Breast epithelium (tissue), 4 donors: ENCODE measurements around the gene ARAF. TPM values are rescaled to one million over a fixed set of nuclear protein-coding genes. Genes with fewer than 3 reads are reported as not detected.
"Not testable (repeated sequence)": the region's sequence is repeated elsewhere in the genome, so short reads cannot be mapped to it uniquely, and the experiment has no call there.

Experiments
- DNase-seq, 2 donors: peaks; one replicate each; pipeline ENCODE4 v3.0.0-alpha.2; 2019; ENCODE audit warnings: low spot score in 2 of 2
- H3K27ac ChIP-seq, 2 donors: fragments of 200-600 bp; sonication (generic) in 1 of 2; one replicate each; pipeline ENCODE4 v1.5.1; 2016 to 2019; ENCODE audit warnings: mild to moderate bottlenecking in 1 of 2
- H3K27me3 ChIP-seq, 2 donors: fragments of 200-600 bp; sonication (generic) in 1 of 2; one replicate each; pipeline versions ENCODE4 v1.5.1 to v1.6.0; 2017 to 2019; ENCODE audit warnings: control low read depth in 1 of 2, mild to moderate bottlenecking in 1 of 2
- H3K36me3 ChIP-seq: fragments of 200-600 bp; one replicate; pipeline ENCODE4 v1.5.1; 2019
- H3K4me1 ChIP-seq, 2 donors: fragments of 200-600 bp; sonication (generic); one replicate each; pipeline ENCODE4 v1.5.1; 2016 to 2019; ENCODE audit warnings: control low read depth in 1 of 2
- H3K4me3 ChIP-seq, 3 donors: fragments of 200-600 bp; sonication (generic); 1 replicate in 2 of 3; 2 replicates in 1 of 3; pipeline ENCODE4 v1.5.1; 2016 to 2019; ENCODE audit warnings: mild to moderate bottlenecking in 3 of 3, moderate library complexity in 2 of 3
- H3K9me3 ChIP-seq, 2 donors: fragments of 200-600 bp; sonication (generic) in 1 of 2; one replicate each; pipeline ENCODE4 v1.5.1; 2016 to 2019; ENCODE audit warnings: control low read depth in 1 of 2
- POLR2A ChIP-seq: fragments of 450-650 bp; IDR thresholded peaks from one replicate; pipeline ENCODE4 v1.6.1; 2016; ENCODE audit warnings: antibody characterized with exemption, mild to moderate bottlenecking, moderate library complexity
- POLR2AphosphoS5 ChIP-seq, 3 donors: sonication (generic); formaldehyde crosslinking; IDR thresholded peaks; one replicate each; pipeline ENCODE4 v1.6.1; 2017; ENCODE audit warnings: antibody characterized with exemption in 3 of 3
- intact Hi-C: fragments of 100-400 bp; cut with DNase I; formaldehyde crosslinking; loops from one replicate; pipeline ENCODE4 v1.15.1; 2023; ENCODE audit warnings: low total_unique reads
- total RNA-seq, 3 donors: library from RNA; depleted of rRNA; stranded (reverse); fragments of >200 nt; gene quantifications; one replicate each; pipeline ENCODE4 v1.1.0, GENCODE V29; 2016
- TF ChIP-seq, protein P1 (sequence below), 3 donors: fragments of 450-650 bp; IDR thresholded peaks; one replicate each; pipeline ENCODE4 v1.5.1; 2016 to 2017; ENCODE audit warnings: antibody characterized with exemption in 3 of 3, mild to moderate bottlenecking in 3 of 3, moderate library complexity in 3 of 3

Gene ARAF
- total RNA-seq, 3 donors from 2014 or later = 27.9 to 37.6 (median 30.6) TPM

DNA sequence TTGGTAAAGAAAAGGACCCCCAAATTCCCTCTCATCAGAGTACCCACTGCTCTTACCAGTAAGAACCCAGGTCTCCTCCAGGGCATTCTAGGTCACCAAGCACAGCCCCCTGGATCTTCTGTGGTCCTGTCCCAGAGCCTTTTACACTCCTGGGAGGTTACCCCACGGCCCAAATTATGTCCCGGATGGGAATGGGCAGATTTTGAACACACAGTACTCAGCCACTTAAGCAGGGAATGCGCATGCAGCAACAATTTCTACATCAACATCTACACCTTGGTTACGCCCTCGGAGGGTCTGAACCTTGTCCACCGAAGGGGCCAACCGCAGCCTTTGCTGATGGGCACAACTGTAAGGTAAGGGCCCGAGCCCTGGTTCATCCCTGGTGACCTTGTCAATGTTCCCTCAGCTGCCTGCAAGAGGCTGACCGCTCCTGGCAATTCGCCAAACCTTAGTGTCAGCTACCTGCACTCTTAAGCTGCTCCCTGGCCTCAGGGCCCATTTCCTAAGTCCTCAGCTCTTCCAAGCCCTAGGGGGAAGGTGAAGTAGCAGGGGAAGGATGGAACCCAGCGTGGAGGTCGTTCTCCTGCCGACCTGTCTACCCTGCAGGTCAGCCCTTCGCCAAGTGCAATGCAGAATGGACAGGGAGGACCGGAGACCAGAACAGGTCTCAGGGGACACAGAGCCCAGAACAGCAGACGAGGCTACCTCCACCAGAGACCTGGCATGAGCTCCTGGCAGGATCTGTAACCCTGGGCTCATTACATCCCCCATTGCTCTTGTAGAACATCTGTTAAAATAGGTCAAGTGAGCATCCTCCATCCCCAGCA, 27.1 kb downstream of the ARAF start:
- TF ChIP-seq POLR2AphosphoS5 (IDR thresholded peaks at IDR 0.05) (no peak), POLR2A (no peak)
- no peak for DNase-seq
- intact Hi-C loops = loop anchor here (5.0 kb wide), 1 partner anchor 61 kb away; no protein-coding TSS in a partner anchor
- Histone ChIP-seq H3K27ac (no peak overlapping the region), H3K36me3 (no peaks in the 10 kb centered on the region), H3K4me1 (no peaks in the 10 kb centered on the region), H3K27me3 (peaks cover 0 to 27% of the 10 kb centered on the region in 2 donors), H3K9me3 (no peaks in the 10 kb centered on the region), H3K4me3 (no peak overlapping the region)

DNA sequence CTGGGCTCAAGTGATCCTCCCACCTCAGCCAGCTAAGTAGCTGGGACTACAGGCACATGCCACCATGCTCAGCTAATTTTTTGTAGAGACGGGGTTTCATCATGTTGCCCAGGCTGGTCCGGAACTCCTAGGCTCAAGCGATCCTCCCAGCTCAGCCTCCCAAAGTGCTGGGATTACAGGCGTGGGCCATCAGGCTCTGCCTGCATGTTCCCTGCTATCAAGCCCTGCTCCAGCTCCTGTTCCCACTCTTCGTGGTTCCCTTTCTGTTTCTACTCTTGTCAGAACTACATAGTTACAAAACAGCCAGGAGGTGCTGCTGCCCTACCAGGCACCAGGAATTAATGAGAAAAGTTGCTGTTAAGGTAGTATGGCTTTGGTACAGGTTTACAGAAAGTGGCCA, 30.0 kb downstream of the ARAF start:
- TF ChIP-seq POLR2A (no peak), POLR2AphosphoS5 (IDR thresholded peaks at IDR 0.05) (no peak)
- TF ChIP-seq, protein P1, sequence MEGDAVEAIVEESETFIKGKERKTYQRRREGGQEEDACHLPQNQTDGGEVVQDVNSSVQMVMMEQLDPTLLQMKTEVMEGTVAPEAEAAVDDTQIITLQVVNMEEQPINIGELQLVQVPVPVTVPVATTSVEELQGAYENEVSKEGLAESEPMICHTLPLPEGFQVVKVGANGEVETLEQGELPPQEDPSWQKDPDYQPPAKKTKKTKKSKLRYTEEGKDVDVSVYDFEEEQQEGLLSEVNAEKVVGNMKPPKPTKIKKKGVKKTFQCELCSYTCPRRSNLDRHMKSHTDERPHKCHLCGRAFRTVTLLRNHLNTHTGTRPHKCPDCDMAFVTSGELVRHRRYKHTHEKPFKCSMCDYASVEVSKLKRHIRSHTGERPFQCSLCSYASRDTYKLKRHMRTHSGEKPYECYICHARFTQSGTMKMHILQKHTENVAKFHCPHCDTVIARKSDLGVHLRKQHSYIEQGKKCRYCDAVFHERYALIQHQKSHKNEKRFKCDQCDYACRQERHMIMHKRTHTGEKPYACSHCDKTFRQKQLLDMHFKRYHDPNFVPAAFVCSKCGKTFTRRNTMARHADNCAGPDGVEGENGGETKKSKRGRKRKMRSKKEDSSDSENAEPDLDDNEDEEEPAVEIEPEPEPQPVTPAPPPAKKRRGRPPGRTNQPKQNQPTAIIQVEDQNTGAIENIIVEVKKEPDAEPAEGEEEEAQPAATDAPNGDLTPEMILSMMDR (IDR thresholded peaks at IDR 0.05) = no peak
- Histone ChIP-seq H3K9me3 (peaks cover 0 to 4% of the 10 kb centered on the region in 2 donors), H3K36me3 (no peaks in the 10 kb centered on the region), H3K4me3 (no peak overlapping the region), H3K27ac (no peak overlapping the region), H3K27me3 (peaks cover 0 to 30% of the 10 kb centered on the region in 2 donors), H3K4me1 (no peaks in the 10 kb centered on the region)
- DNase-seq = no peak
- intact Hi-C loops = no loop called here

DNA sequence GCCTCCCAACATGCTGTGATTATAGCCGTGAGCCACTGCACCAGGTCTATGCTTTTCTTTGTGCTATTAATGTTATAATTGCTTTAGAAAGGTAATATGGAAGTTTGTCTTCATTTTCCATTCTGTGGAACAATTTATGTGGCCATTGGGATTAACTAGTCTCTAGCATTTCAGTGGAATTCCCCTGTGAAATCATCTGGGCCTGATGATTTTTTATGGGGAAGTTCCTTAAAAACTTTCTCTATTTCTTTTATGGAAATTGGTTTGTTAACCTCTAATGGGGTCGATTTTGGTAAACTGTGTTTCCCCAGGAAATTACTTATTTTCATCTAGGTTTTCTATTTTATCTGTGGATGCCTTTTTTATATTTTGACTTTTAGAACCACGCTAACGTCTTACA, 32.5 kb downstream of the ARAF start:
- H3K9me3 ChIP-seq = peaks cover 7 to 29% of the 10 kb centered on the region in 2 donors
- TF ChIP-seq POLR2AphosphoS5 (IDR thresholded peaks at IDR 0.05) (no peak), POLR2A (no peak)
- TF ChIP-seq, protein P1 (IDR thresholded peaks at IDR 0.05) = no peak
- intact Hi-C loops = no loop called here
- peaks cover 0 to 13% of the 10 kb centered on the region in 2 donors for H3K27me3 ChIP-seq
- DNase-seq = no peak
- H3K36me3 ChIP-seq = no peaks in the 10 kb centered on the region
- H3K27ac ChIP-seq = no peak overlapping the region
- H3K4me1 ChIP-seq = no peaks in the 10 kb centered on the region
- H3K4me3 ChIP-seq = no peak overlapping the region

DNA sequence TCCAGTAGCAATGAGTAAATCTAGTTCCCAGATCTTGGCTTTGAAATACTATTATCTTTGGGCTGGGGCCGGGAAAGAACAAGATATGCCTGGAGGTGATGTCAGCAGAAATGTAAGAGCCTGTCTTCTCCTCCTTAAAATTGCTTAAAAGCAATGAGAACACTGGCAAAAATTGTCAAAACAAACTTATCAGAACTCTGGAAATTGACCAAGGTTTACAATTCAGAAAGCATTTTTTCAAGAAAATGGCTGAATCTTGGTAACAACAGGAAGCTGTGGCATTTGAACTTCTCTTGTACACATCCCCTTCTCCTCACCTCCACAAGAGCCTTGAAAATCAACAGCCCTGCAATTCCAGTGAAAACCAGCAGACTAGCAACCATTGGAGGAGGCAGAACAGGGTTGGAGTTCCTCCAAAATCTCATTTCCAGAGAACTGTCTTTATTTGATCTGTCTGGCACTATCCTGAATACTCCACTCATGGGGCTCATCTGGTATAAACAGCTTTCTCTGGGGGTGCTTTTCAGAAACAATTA, 34.8 kb downstream of the ARAF start:
- no peaks in the 10 kb centered on the region for H3K4me1 ChIP-seq
- intact Hi-C loops = no loop called here
- H3K27me3 ChIP-seq = peaks cover 0 to 10% of the 10 kb centered on the region in 2 donors
- H3K36me3 ChIP-seq = no peaks in the 10 kb centered on the region
- H3K9me3 ChIP-seq = peaks cover 11 to 49% of the 10 kb centered on the region in 2 donors
- no peak overlapping the region for H3K4me3 ChIP-seq
- no peak overlapping the region for H3K27ac ChIP-seq
- no peak for TF ChIP-seq POLR2AphosphoS5 (IDR thresholded peaks at IDR 0.05)
- no peak for DNase-seq

DNA sequence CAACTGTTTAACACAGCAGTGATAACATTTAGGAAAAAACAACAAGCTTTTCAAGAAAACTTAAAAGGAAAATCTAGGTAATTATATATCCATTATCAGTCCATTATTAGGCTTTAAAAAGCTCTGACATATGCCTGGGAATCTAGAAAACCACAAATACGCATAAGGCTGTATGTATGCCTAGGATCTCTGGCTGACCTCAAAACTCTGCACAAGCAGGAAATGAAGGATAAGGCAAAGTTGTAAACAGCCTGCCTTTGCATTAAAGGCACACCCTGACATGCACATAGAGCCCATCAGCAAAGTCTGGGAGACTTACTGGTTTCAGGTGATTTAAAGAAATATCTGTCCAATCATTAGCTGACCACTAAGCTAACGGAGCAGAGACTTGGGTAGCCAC, 35.3 kb downstream of the ARAF start:
- H3K36me3 ChIP-seq = no peaks in the 10 kb centered on the region
- peaks cover 0 to 10% of the 10 kb centered on the region in 2 donors for H3K27me3 ChIP-seq
- H3K27ac ChIP-seq = no peak overlapping the region
- no peak overlapping the region for H3K4me3 ChIP-seq
- intact Hi-C loops = no loop called here
- peaks cover 11 to 50% of the 10 kb centered on the region in 2 donors for H3K9me3 ChIP-seq
- no peak for DNase-seq
- no peaks in the 10 kb centered on the region for H3K4me1 ChIP-seq
- TF ChIP-seq POLR2AphosphoS5 (IDR thresholded peaks at IDR 0.05) (no peak), POLR2A (no peak)
- TF ChIP-seq, protein P1 (IDR thresholded peaks at IDR 0.05) = no peak

DNA sequence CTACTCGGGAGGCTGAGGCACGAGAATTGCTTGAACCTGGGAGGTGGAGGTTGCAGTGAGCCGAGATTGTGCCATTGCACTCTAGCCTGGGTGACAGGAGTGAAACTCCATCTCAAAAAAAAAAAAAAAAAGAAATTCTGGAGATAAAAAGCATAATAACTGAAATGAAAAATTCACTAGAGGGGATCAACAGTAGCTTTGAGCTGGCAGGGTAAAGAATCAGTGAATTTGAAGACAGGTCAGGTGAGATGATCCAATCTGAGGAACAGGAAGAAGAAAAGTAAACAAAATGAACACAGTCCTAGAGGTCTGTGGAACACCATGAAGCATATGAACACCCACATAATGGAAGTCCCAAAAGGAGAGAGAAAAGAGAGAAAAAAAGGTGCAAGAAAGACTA, 36.2 kb downstream of the ARAF start:
- Histone ChIP-seq H3K4me3 (no peak overlapping the region), H3K27ac (no peak overlapping the region), H3K27me3 (peaks cover 0 to 10% of the 10 kb centered on the region in 2 donors), H3K4me1 (no peaks in the 10 kb centered on the region), H3K9me3 (peaks cover 11 to 50% of the 10 kb centered on the region in 2 donors), H3K36me3 (no peaks in the 10 kb centered on the region)
- intact Hi-C loops = no loop called here
- no peak for DNase-seq
- TF ChIP-seq POLR2AphosphoS5 (IDR thresholded peaks at IDR 0.05) (no peak), POLR2A (no peak)
- TF ChIP-seq, protein P1 (IDR thresholded peaks at IDR 0.05) = no peak

DNA sequence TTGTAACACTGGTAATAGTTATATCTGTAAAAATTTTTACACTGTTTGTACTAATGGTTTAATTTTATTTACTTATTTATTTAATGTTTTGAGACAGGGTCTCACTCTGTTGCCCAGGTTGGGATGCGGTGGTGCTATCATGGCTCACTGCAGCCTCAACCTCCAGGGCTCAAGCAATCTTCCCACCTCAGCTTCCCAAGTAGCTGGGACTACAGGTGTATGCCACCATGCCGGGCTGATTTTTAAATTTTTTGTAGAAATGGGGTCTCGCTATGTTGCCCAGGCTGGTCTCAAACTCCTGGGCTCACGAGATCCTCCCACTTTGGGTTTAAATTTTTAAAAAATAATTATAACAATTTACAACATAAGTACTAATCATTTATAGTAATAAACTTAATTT, 42.1 kb downstream of the ARAF start:
- H3K9me3 ChIP-seq = peaks cover 5 to 25% of the 10 kb centered on the region in 2 donors
- H3K4me3 ChIP-seq, intact Hi-C loops, H3K36me3 ChIP-seq, H3K27ac ChIP-seq, H3K27me3 ChIP-seq, DNase-seq, H3K4me1 ChIP-seq: not testable (repeated sequence)
